Measurements from ENCODE around the gene STOML1. TPM values are rescaled to one million over a fixed set of nuclear protein-coding genes. Genes with fewer than 3 reads are reported as not detected.

Gene STOML1
- total and polyA plus RNA-seq, 9 of the 15 experiments (the other 6 are each of a cell fraction or from before 2014, with no cell fraction given) = 0.25 to 9.7 (median 4.6) TPM

- no peaks in the 10 kb centered on the region for H3K36me3 ChIP-seq (ENCODE audit: control insufficient read depth, insufficient read depth, low read length)
- H3K27ac ChIP-seq (ENCODE audit: extremely low read depth, low read depth, low read length) = no peak overlapping the region
- in situ Hi-C loops (cut with MboI) (loop anchor here (10.0 to 25.0 kb wide), 2 partner anchors 368 to 1331 kb away; partner anchors contain the start of gene GOLGA6D), intact Hi-C loops (cut with micrococcal nuclease) (no loop called here)
- no peak overlapping the region for H3K9ac ChIP-seq (ENCODE audit: insufficient read depth in 1 of 2, low read depth in 2 of 2, low read length in 2 of 2)
- no peak for FAIRE-seq
- TF ChIP-seq NEUROD1 (IDR thresholded peaks at IDR 0.05; ENCODE audit: borderline replicate concordance, low read depth, low read length, partially characterized antibody) = no peak
- no peak for TF ChIP-seq TAF15 (IDR thresholded peaks at IDR 0.05; ENCODE audit: low read depth, low read length)
- no peak for TF ChIP-seq CHCHD3 (CRISPR knock-in tag; IDR thresholded peaks at IDR 0.05)
- no peak for TF ChIP-seq MNT (conservative IDR thresholded peaks at IDR 0.05)
- TF ChIP-seq ZNF175 (CRISPR knock-in tag; IDR thresholded peaks at IDR 0.05; ENCODE audit: low read depth) = no peak
- no peak for TF ChIP-seq SMAD3 (CRISPR knock-in tag; conservative IDR thresholded peaks at IDR 0.05)
- TF ChIP-seq ZNF133 (CRISPR knock-in tag; IDR thresholded peaks at IDR 0.05) = no peak
- TF ChIP-seq RNF219 (CRISPR knock-in tag; IDR thresholded peaks at IDR 0.05) = no peak
- ChIA-PET CTCF (ENCODE audit: low intra/inter-chr PET ratio) (no interaction called here), POLR2A (no interaction called here)
- ATAC-seq = no peak
- H3K27me3 ChIP-seq (ENCODE audit: control insufficient read depth in 2 of 2, insufficient read depth in 2 of 2, low read length in 2 of 2) = peaks cover 6 to 56% of the 10 kb centered on the region in 2 experiments; a peak in 3 of 5 replicates
- no peaks in the 10 kb centered on the region for H3K79me2 ChIP-seq (ENCODE audit: control insufficient read depth, insufficient read depth, low read length)
- BruUV-seq (replicated peaks) = no TSS peak
- H3K4me2 ChIP-seq (ENCODE audit: insufficient read depth, low read length) = no peak overlapping the region
- peaks cover 0 to 16% of the 10 kb centered on the region in 2 experiments; a peak in 1 of 5 replicates for H3K4me1 ChIP-seq (replicated peaks in 1 of 2; ENCODE audit: control insufficient read depth in 2 of 2, insufficient read depth in 2 of 2, low read length in 2 of 2)
- H2AFZ ChIP-seq (ENCODE audit: low read depth, low read length) = no peak overlapping the region
- peaks cover 7% of the 10 kb centered on the region; the same call in 1 of the 2 replicates for H4K20me1 ChIP-seq (replicated peaks; ENCODE audit: control insufficient read depth, insufficient read depth, low read length)
- H3K9me1 ChIP-seq (ENCODE audit: control insufficient read depth, insufficient read depth, low read length) = peaks cover 2% of the 10 kb centered on the region
- DNase-seq (ENCODE audit: extremely low read depth in 1 of 4, low spot score in 3 of 4) = no peak
- 0% methylated on average over 8 of the region's 9 CpGs for whole genome bisulfite sequencing (ENCODE audit: insufficient coverage, low coverage, missing lambda C conversion rate)
- no peaks in the 10 kb centered on the region for H3K9me3 ChIP-seq (replicated peaks; ENCODE audit: control insufficient read depth, insufficient read depth, low read depth, low read length)
- no peak overlapping the region for H3K4me3 ChIP-seq
These were observed 35.4 kb downstream of the STOML1 start for GRCh38 chr15:73956743-73957135.
